ENCODE results near the gene G6PC1.

DNA sequence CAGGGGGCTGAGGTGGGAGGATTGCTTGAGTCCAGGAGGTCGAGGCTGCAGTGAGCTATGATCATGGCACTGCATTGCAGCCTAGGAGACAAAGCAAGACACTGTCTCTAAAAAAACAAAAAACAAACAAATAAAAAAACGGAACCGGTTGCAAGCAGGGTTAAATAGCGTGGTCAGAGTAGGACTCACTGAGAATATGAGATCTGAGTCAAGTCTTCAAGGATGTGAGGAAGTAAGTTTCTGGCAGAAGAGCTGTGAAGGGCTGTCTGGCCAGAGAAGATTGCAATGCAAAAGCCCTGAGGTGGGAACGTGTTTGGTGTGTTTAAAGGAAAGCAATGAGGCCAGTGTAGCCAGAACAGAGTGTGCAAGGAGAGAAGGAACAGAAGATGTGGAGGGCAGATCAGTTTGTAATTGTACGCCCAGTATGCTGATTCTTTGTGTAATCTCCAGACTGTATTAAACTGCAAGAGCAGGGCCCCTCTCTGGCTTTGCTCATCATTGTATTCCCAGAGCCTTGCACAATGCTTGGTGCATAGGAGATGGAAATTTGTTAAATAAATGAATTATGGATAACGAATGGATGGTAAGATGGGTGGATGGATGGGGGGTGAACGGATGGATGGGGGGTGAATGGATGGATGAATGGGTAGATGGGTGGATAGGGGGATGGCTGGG is 6.3 kb downstream of the G6PC1 start:
- TF ChIP-seq NFRKB (IDR thresholded peaks at IDR 0.05) (no peak), ELF4 (IDR thresholded peaks at IDR 0.05) (no peak), L3MBTL2 (conservative IDR thresholded peaks at IDR 0.05) (no peak)

Data from HEK293T (cell line).